DOHH2 (cell line): Measurements from ENCODE around the gene FLT3.

Experiments
- EZH2phosphoT487 ChIP-seq: fragments of 200-600 bp; sonication (generic); IDR thresholded peaks from 2 replicates; pipeline ENCODE4 v1.6.1; 2017; ENCODE audit warnings: borderline replicate concordance, mild to moderate bottlenecking, antibody characterized with exemption, low read length, moderate library complexity, mixed read lengths
- TF ChIP-seq, protein P1 (sequence below): fragments of 200-600 bp; sonication (generic); IDR thresholded peaks from one replicate; pipeline ENCODE4 v1.5.1; 2014; ENCODE audit warnings: antibody characterized with exemption, mild to moderate bottlenecking, low read depth, low read length; ENCODE audit not compliant: poor library complexity, severe bottlenecking

- TF ChIP-seq, protein P1, sequence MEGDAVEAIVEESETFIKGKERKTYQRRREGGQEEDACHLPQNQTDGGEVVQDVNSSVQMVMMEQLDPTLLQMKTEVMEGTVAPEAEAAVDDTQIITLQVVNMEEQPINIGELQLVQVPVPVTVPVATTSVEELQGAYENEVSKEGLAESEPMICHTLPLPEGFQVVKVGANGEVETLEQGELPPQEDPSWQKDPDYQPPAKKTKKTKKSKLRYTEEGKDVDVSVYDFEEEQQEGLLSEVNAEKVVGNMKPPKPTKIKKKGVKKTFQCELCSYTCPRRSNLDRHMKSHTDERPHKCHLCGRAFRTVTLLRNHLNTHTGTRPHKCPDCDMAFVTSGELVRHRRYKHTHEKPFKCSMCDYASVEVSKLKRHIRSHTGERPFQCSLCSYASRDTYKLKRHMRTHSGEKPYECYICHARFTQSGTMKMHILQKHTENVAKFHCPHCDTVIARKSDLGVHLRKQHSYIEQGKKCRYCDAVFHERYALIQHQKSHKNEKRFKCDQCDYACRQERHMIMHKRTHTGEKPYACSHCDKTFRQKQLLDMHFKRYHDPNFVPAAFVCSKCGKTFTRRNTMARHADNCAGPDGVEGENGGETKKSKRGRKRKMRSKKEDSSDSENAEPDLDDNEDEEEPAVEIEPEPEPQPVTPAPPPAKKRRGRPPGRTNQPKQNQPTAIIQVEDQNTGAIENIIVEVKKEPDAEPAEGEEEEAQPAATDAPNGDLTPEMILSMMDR: no peak
- TF ChIP-seq EZH2phosphoT487: no peak
Measured at GRCh38 chr13:28145049-28145448, 44.7 kb upstream of the FLT3 start.
